Measurements from ENCODE around the gene PRKG1.

GRCh38 chr10:51239006-51239405, 164.7 kb downstream of the PRKG1 start:
- TF ChIP-seq TAF1 (IDR thresholded peaks at IDR 0.05; ENCODE audit: borderline replicate concordance, low read depth, low read length), result no peak
- no peak for TF ChIP-seq POLR2A (IDR thresholded peaks at IDR 0.05; ENCODE audit: low read depth, low read length)
- TF ChIP-seq POLR2AphosphoS5 (IDR thresholded peaks at IDR 0.05; ENCODE audit: low read depth, low read length), result no peak
